ENCODE data around the gene COL9A1. TPM values are rescaled to one million over a fixed set of nuclear protein-coding genes. Genes with fewer than 3 reads are reported as not detected.

Gene COL9A1
- polyA plus RNA-seq, 3 donors, result 27.0 to 39.3 (median 32.3) TPM

GRCh38 chr6:70289299-70289698, 13.6 kb downstream of the COL9A1 start:
- no peak for DNase-seq (ENCODE audit: low read depth in 3 of 3, low spot score in 2 of 3)

GRCh38 chr6:70286905-70287304, 16.0 kb downstream of the COL9A1 start:
- no peak for DNase-seq (ENCODE audit: low read depth in 3 of 3, low spot score in 2 of 3)

- DNase-seq (ENCODE audit: low read depth in 3 of 3, low spot score in 2 of 3), result no peak
Measured at GRCh38 chr6:70285201-70285600, 17.7 kb downstream of the COL9A1 start.

- no peak for DNase-seq (ENCODE audit: low read depth in 3 of 3, low spot score in 2 of 3)
Measured at GRCh38 chr6:70282919-70283461, 19.9 kb downstream of the COL9A1 start.

- no peak for DNase-seq (ENCODE audit: low read depth in 3 of 3, low spot score in 2 of 3)
Measured at GRCh38 chr6:70282312-70282918, 20.5 kb downstream of the COL9A1 start.

GRCh38 chr6:70281923-70282311, 21.0 kb downstream of the COL9A1 start:
- DNase-seq (ENCODE audit: low read depth in 3 of 3, low spot score in 2 of 3), result no peak

- no peak for DNase-seq (ENCODE audit: low read depth in 3 of 3, low spot score in 2 of 3)
Measured at GRCh38 chr6:70280400-70280853, 22.5 kb downstream of the COL9A1 start.

GRCh38 chr6:70277470-70277869, 25.4 kb downstream of the COL9A1 start:
- DNase-seq (ENCODE audit: low read depth in 3 of 3, low spot score in 2 of 3), result no peak

- no peak for DNase-seq (ENCODE audit: low read depth in 3 of 3, low spot score in 2 of 3)
Measured at GRCh38 chr6:70274338-70274737, 28.5 kb downstream of the COL9A1 start.

GRCh38 chr6:70272071-70272470, 30.8 kb downstream of the COL9A1 start:
- no peak for DNase-seq (ENCODE audit: low read depth in 3 of 3, low spot score in 2 of 3)

- no peak for DNase-seq (ENCODE audit: low read depth in 3 of 3, low spot score in 2 of 3)
Measured at GRCh38 chr6:70270287-70271005, 32.4 kb downstream of the COL9A1 start.

GRCh38 chr6:70266142-70266541, 36.7 kb downstream of the COL9A1 start:
- DNase-seq (ENCODE audit: low read depth in 3 of 3, low spot score in 2 of 3), result no peak

GRCh38 chr6:70264306-70264705, 38.6 kb downstream of the COL9A1 start:
- no peak for DNase-seq (ENCODE audit: low read depth in 3 of 3, low spot score in 2 of 3)

- no peak for DNase-seq (ENCODE audit: low read depth in 3 of 3, low spot score in 2 of 3)
Measured at GRCh38 chr6:70258483-70258882, 44.4 kb downstream of the COL9A1 start.

GRCh38 chr6:70257768-70258273, 45.1 kb downstream of the COL9A1 start:
- DNase-seq (ENCODE audit: low read depth in 3 of 3, low spot score in 2 of 3), result no peak

GRCh38 chr6:70254784-70255183, 48.1 kb downstream of the COL9A1 start:
- DNase-seq (ENCODE audit: low read depth in 3 of 3, low spot score in 2 of 3), result no peak

- no peak for DNase-seq (ENCODE audit: low read depth in 3 of 3, low spot score in 2 of 3)
Measured at GRCh38 chr6:70253923-70254322, 49.0 kb downstream of the COL9A1 start.

GRCh38 chr6:70252604-70253003, 50.3 kb downstream of the COL9A1 start:
- no peak for DNase-seq (ENCODE audit: low read depth in 3 of 3, low spot score in 2 of 3)

- no peak for DNase-seq (ENCODE audit: low read depth in 3 of 3, low spot score in 2 of 3)
Measured at GRCh38 chr6:70246118-70246517, 56.8 kb downstream of the COL9A1 start.

GRCh38 chr6:70241991-70242420, 60.9 kb downstream of the COL9A1 start:
- no peak for DNase-seq (ENCODE audit: low read depth in 3 of 3, low spot score in 2 of 3)

GRCh38 chr6:70241031-70241430, 61.9 kb downstream of the COL9A1 start:
- peak in 2 of 3 donors; percentile 5 to 7 for DNase-seq (ENCODE audit: low read depth in 3 of 3, low spot score in 2 of 3)

GRCh38 chr6:70236343-70236742, 66.5 kb downstream of the COL9A1 start:
- no peak for DNase-seq (ENCODE audit: low read depth in 3 of 3, low spot score in 2 of 3)
